Measurements from ENCODE around the gene ZNF488. TPM values are rescaled to one million over a fixed set of nuclear protein-coding genes. Genes with fewer than 3 reads are reported as not detected.

The ZNF488 gene
- total and polyA plus RNA-seq, 2 donors (not counting 1 experiment from before 2014, with no cell fraction given): not detected

GRCh38 chr10:47379901-47380300 lies 4.2 kb downstream of the ZNF488 start:
- ChIA-PET POLR2A (no interaction called here), CTCF (interaction anchor here (1.2 kb wide), 1 partner anchor 1097 kb away, joined by 5 read pairs; no protein-coding TSS in a partner anchor)
- H3K4me3 ChIP-seq (ENCODE audit: control extremely low read depth in 1 of 5, extremely low read depth in 1 of 5, insufficient read depth in 1 of 5, low read depth in 2 of 5, low read length in 4 of 5): no peak overlapping the region
- H3K4me1 ChIP-seq (ENCODE audit: control insufficient read depth in 2 of 2, insufficient read depth in 2 of 2, low read length in 2 of 2): peaks cover 9% of the 10 kb centered on the region in 2 donors
- ATAC-seq (ENCODE audit: low read depth): no peak
- H3K36me3 ChIP-seq (replicated peaks in 1 of 2; ENCODE audit: control extremely low read depth in 1 of 2, control insufficient read depth in 1 of 2, extremely low read depth in 1 of 2, insufficient read depth in 2 of 2, low read length in 1 of 2): no peaks in the 10 kb centered on the region
- Mint-ChIP-seq H3K27me3 (peaks cover 75% of the 10 kb centered on the region), H3K4me1 (peaks cover 10% of the 10 kb centered on the region), H3K27ac (no peak overlapping the region), H3K9me3 (ENCODE audit: insufficient read depth) (no peaks in the 10 kb centered on the region), H3K4me3 (no peak overlapping the region)
- intact Hi-C loops (cut with micrococcal nuclease): no loop called here
- DNase-seq: no peak
- no peak overlapping the region for H3K9ac ChIP-seq (ENCODE audit: low read length)
- H2AFZ ChIP-seq (ENCODE audit: insufficient read depth, low read depth, low read length, poor library complexity, severe bottlenecking): no peak overlapping the region
- WGBS (ENCODE audit: insufficient coverage): 80% methylated on average over 10 of the region's 11 CpGs
- TF ChIP-seq EZH2 (IDR thresholded peaks at IDR 0.05; ENCODE audit: borderline replicate concordance, insufficient read depth, low read depth, low read length, poor library complexity, severe bottlenecking) (no peak), CTCF (IDR thresholded peaks at IDR 0.05) (no peak)
- H3K79me2 ChIP-seq (ENCODE audit: control insufficient read depth, insufficient read depth, low read length): no peaks in the 10 kb centered on the region
- no peak overlapping the region for H3K27ac ChIP-seq (ENCODE audit: low read length in 2 of 2)
- peaks cover 0 to 18% (median 6%) of the 10 kb centered on the region in 4 experiments for H3K27me3 ChIP-seq (replicated peaks in 1 of 4; ENCODE audit: control extremely low read depth in 1 of 4, control insufficient read depth in 3 of 4, insufficient read depth in 4 of 4, low read length in 3 of 4)
- H3K4me2 ChIP-seq (replicated peaks; ENCODE audit: low read depth, low read length, poor library complexity, severe bottlenecking): no peak overlapping the region
- no peaks in the 10 kb centered on the region for H3K9me3 ChIP-seq (ENCODE audit: control extremely low read depth in 1 of 3, control insufficient read depth in 2 of 3, insufficient read depth in 1 of 3, low read length in 2 of 3)
- H4K20me1 ChIP-seq (ENCODE audit: control insufficient read depth, insufficient read depth, low read length, poor library complexity, severe bottlenecking): no peaks in the 10 kb centered on the region

DNA sequence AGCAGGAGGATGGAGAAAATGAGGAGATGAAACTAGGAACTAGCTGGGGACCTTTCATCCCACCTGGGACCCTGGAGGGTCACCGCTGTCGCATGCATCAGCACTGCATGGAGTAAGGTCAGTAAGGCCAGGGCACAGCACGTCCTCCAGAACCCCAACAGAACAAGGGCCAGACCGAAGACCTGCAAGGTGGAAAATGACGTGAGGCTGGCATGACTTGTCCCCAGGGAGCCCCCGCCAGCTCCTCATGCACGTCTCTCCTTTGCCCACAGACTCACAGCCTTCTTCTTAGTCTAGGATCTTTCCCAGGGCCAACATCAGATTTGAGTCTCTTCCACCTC lies 4.7 kb downstream of the ZNF488 start:
- no peaks in the 10 kb centered on the region for H4K20me1 ChIP-seq (ENCODE audit: control insufficient read depth, insufficient read depth, low read length, poor library complexity, severe bottlenecking)
- H3K9ac ChIP-seq (ENCODE audit: low read length): no peak overlapping the region
- TF ChIP-seq EZH2 (IDR thresholded peaks at IDR 0.05; ENCODE audit: borderline replicate concordance, insufficient read depth, low read depth, low read length, poor library complexity, severe bottlenecking) (no peak), CTCF (IDR thresholded peaks at IDR 0.05) (no peak)
- Mint-ChIP-seq H3K4me3 (no peak overlapping the region), H3K27me3 (peaks cover 72% of the 10 kb centered on the region), H3K4me1 (peaks cover 8% of the 10 kb centered on the region), H3K27ac (no peak overlapping the region), H3K9me3 (ENCODE audit: insufficient read depth) (no peaks in the 10 kb centered on the region)
- no peak for ATAC-seq (ENCODE audit: low read depth)
- POLR2A ChIA-PET: no interaction called here
- H3K27me3 ChIP-seq (replicated peaks in 1 of 4; ENCODE audit: control extremely low read depth in 1 of 4, control insufficient read depth in 3 of 4, insufficient read depth in 4 of 4, low read length in 3 of 4): peaks cover 0 to 23% (median 5%) of the 10 kb centered on the region in 4 experiments
- no peak overlapping the region for H2AFZ ChIP-seq (ENCODE audit: insufficient read depth, low read depth, low read length, poor library complexity, severe bottlenecking)
- no peak for DNase-seq
- peaks cover 6% of the 10 kb centered on the region in 2 donors for H3K4me1 ChIP-seq (ENCODE audit: control insufficient read depth in 2 of 2, insufficient read depth in 2 of 2, low read length in 2 of 2)
- 69% methylated on average over 7 of the region's 7 CpGs for WGBS (ENCODE audit: insufficient coverage)
- H3K4me3 ChIP-seq (ENCODE audit: control extremely low read depth in 1 of 5, extremely low read depth in 1 of 5, insufficient read depth in 1 of 5, low read depth in 2 of 5, low read length in 4 of 5): no peak overlapping the region
- CTCF ChIA-PET: no interaction called here
- H3K4me2 ChIP-seq (replicated peaks; ENCODE audit: low read depth, low read length, poor library complexity, severe bottlenecking): no peak overlapping the region
- H3K27ac ChIP-seq (ENCODE audit: low read length in 2 of 2): no peak overlapping the region
- no peaks in the 10 kb centered on the region for H3K79me2 ChIP-seq (ENCODE audit: control insufficient read depth, insufficient read depth, low read length)
- intact Hi-C loops (cut with micrococcal nuclease): no loop called here
- no peaks in the 10 kb centered on the region for H3K36me3 ChIP-seq (replicated peaks in 1 of 2; ENCODE audit: control extremely low read depth in 1 of 2, control insufficient read depth in 1 of 2, extremely low read depth in 1 of 2, insufficient read depth in 2 of 2, low read length in 1 of 2)
- H3K9me3 ChIP-seq (ENCODE audit: control extremely low read depth in 1 of 3, control insufficient read depth in 2 of 3, insufficient read depth in 1 of 3, low read length in 2 of 3): no peaks in the 10 kb centered on the region

Measured in B cell (primary cell).